HG03442 (cell line): Measurements from ENCODE around the gene RAB7B.

Experiments
- ATAC-seq: cut with Tn5 transposase; IDR thresholded peaks from one replicate; pipeline ENCODE4 v1.9.1; 2021; ENCODE audit warnings: mild to moderate bottlenecking, moderate library complexity; ENCODE audit not compliant: unreplicated experiment

Gene RAB7B

GRCh38 chr1:205975387-205975998 is 27.7 kb downstream of the RAB7B start:
- no peak for ATAC-seq

- ATAC-seq, result no peak
Measured at GRCh38 chr1:205974712-205975111, 28.5 kb downstream of the RAB7B start.

DNA sequence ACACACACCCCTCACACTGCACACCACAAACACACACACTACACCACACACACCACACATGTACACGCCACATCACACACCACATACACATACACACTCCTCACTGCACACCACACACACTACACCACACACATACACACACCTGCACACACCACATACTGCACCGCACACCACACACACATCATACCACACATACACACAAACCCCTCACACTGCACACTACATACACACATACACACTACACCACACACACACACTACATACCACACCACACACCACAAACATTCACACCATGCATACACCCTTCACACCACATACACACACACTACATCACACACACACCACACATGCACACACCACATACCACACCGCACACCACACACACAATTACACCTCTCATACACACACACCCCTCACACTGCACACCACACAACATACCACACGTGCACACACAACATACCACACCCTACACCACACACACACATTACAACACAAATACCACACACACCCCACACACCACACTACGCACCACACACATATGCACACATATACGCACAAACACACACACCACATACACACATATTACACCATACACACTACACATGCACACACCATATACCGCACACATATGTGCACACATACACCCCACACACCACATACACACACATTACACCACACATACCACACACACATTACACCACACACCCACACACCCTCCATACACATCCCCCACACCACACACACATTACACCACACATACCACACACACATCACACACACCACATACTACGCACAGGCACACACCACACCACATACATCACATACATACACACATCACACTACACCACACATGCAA is 29.6 kb downstream of the RAB7B start:
- ATAC-seq, result no peak

- ATAC-seq, result no peak
Measured at GRCh38 chr1:205972491-205973168, 30.6 kb downstream of the RAB7B start.

DNA sequence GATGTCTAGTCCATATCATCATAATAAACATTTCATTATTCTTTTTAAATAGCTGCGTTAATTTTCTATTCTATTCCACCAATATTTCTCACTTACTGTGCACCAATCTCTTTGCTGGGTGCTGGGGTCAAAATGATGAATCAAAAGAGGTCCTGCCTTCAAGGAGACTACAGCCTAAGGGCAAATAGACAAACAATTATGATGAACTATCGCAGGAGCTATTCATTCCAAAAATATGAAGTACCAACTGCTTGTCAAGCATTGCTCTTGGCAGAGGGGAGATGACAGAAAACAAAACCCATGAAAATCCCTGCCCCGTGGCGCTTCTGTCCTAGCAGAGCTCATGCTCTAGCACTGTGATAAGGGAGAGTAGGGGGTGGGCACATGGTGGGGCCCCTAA is 31.1 kb downstream of the RAB7B start:
- no peak for ATAC-seq

GRCh38 chr1:205971082-205971481 is 32.1 kb downstream of the RAB7B start:
- no peak for ATAC-seq

DNA sequence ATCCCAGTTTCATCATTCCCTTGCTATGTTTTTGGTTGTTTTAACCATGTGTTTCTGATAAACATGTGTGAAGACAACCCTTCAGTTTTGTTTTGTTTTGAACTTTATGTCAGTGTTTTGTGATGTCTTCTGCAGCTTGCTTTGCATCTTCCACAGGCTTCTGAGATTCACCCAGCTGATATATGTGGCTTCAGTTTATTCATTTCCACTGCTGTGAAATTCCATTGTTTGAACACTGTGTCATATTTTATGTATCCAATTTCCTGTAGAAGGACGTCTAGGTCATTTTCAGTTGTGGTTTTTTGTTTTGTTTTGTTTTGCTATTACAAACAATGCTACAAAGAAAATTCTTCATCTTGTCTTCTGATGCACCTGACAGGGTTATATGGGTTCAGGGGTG is 32.7 kb downstream of the RAB7B start:
- no peak for ATAC-seq

GRCh38 chr1:205969229-205969628 is 34.0 kb downstream of the RAB7B start:
- ATAC-seq, result no peak

- no peak for ATAC-seq
Measured at GRCh38 chr1:205967554-205968335, 35.5 kb downstream of the RAB7B start.

- ATAC-seq, result no peak
Measured at GRCh38 chr1:205965036-205965884, 37.9 kb downstream of the RAB7B start.

DNA sequence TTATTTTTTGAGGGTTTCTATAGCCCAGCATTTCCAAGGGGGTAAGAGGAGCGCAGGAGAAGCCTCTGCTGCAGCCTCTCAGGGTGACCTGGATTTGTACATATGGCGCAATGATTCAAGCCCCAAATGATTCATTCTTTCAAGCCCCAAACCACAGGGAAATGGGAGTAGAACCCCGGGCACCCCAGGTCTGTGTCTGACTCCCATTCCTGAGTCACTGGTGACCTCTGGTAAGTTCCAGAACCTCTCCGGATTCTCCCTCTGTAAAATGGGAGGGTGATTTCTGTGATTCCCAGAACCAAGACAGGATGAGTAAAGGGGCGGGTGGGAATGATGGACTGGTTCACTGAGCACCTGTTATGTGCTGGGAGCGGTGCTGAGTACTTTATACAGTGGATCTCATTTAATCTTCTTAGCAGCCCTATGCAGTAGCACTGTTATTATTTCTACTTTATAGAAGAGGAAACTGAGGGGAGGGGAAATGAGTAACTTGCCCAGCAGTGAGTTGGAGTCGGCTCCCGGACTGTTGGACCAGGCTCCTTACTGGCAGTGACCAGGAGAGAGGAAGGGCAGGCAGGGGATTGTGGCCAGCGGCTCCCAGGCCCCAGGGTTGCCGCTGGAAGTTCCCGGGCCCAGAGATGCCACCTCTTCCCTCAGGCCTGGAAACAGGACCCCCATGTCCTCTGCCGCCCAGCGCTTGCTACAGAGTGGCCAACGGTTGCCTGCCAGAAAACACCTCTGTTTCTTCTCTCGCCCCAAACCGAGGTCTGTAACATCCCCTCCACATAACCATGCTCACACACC is 39.6 kb downstream of the RAB7B start:
- no peak for ATAC-seq

DNA sequence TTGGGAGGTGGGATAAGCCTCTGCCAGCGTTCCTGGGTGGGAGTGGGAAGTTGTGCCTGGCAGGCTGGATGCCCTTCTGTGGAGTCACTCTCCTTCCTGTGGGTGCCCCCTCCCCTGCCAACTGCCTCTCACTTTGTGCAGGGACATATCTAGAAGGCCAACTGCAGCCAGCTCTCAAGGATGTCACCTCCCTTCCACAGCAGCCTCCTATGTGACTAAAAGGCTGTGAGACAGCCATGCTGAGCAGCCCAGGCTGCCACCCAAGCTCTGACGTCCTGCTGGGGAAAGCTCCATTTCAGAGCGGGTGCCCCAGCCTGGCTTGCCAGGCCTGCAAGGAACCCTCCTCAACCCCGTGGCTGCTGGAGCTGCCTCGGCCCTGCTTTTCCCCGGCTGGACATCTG is 40.4 kb downstream of the RAB7B start:
- ATAC-seq, result no peak

DNA sequence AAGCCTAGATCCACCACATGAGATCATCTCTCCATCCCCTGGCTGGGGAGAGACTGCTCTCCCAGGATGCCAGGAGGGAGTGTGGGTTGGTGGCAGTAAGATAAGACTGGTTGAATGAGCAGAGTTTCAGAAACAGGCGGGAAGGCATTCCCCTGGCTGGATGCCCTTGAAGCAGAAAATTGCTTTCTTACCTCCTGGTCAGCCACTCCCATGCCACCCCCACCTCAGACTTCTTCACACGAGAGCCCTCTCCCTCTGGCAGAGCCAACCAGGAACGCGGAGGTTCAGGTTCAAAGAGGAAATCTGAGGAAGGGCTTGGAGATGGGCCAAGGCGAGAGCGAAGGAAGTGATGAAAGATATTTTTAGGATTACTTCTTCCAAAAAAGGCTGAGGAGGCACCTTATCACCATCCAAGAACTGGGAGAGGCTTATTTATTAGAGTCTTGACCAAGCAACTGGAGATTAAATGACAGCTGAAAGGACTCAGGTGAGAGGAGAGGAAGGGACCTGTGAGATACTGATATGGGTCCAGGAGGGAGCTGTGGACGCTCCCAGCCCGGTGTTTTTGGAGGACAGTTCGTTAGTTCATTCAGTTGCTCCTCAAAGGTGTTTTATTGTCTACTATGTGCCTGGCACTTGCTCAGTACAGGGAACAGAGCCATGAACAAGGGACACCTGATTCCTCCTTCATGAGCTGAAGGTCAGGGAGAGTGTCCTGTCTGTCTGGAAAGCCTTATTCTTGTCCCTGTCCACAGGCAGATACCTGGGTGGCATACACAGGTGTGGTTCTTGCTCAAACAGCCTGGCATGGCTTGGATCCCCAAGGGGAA is 41.0 kb downstream of the RAB7B start:
- ATAC-seq, result no peak

DNA sequence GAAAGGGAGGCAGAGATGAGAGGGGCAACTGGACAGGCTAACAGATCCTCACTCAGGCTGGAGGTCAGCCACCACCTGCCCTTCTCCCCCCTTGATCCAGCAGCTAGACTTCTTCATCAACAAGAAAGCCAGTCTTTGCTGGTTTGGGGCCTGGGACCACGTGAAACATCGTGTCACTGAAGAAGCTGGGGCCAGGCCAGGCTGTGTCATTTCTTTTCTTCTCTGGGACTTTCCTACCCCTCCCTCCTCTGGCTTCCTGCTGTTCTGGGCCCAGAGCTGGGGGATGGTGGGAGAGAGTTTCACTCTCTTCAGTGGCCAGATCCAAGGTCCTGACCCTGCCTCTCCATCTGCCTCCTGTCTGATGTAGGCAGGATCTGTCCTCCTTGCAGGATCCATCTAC is 41.8 kb downstream of the RAB7B start:
- no peak for ATAC-seq

GRCh38 chr1:205959789-205960188 is 43.4 kb downstream of the RAB7B start:
- no peak for ATAC-seq

DNA sequence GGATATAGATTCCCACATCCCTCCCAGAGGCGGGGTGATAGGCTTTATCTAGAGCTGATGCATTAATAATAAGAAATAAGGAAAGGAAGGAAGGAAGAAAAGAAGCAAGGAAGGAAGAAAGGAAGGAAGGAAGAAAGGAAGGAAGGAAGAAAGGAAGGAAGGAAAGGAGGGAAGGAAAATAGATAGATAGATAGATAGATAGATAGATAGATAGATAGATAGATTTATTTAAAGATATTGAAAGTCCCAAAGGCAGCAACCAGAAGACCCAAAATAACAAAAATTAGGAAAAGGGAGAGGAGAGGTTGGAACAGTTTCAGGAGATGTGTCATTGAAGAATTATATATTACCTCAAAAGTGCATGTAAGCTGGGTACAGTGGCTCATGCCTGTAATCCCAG is 47.7 kb downstream of the RAB7B start:
- no peak for ATAC-seq

- ATAC-seq, result no peak
Measured at GRCh38 chr1:205954819-205955404, 48.3 kb downstream of the RAB7B start.

DNA sequence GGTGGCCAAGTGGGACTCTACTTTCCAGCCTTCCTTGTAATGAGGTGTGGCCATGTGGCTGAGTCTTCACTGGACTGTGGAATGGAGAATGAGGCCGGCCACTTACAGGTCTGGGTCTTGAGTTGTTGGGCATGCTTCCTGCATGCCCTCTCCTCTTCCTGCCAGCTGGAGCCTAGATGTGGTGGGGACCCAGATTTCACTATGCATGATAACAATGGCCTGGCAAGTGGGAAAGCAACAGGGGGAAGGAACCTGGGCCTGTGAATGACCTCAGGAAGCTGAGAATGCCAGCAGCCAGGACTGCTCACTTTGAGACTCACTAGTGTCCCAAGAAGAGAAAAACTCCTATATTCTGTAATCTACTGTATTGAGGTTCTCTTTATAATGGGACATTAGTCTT is 51.4 kb downstream of the RAB7B start:
- ATAC-seq, result no peak
